GM19025 (cell line): Measurements from ENCODE around the gene PYCR2.

Source experiments
- ATAC-seq: cut with Tn5 transposase; IDR thresholded peaks from one replicate; pipeline ENCODE4 v1.9.1; 2021; ENCODE audit warnings: mild to moderate bottlenecking, low read depth, moderate library complexity; ENCODE audit not compliant: unreplicated experiment

The PYCR2 gene

GRCh38 chr1:225921734-225922709 is 2.0 kb downstream of the PYCR2 start:
- no peak for ATAC-seq

- ATAC-seq: no peak
These were observed 4.1 kb downstream of the PYCR2 start for GRCh38 chr1:225919906-225920305.

- no peak for ATAC-seq
These were observed 5.8 kb downstream of the PYCR2 start for GRCh38 chr1:225918280-225918679.

GRCh38 chr1:225917536-225917935 is 6.5 kb downstream of the PYCR2 start:
- ATAC-seq: no peak

- ATAC-seq: no peak
These were observed 6.9 kb downstream of the PYCR2 start for GRCh38 chr1:225917101-225917500.

GRCh38 chr1:225915538-225915991 is 8.5 kb downstream of the PYCR2 start:
- no peak for ATAC-seq

- ATAC-seq: no peak
These were observed 9.1 kb downstream of the PYCR2 start for GRCh38 chr1:225914947-225915346.

GRCh38 chr1:225914391-225914790 is 9.7 kb downstream of the PYCR2 start:
- no peak for ATAC-seq

GRCh38 chr1:225911191-225912130 is 12.6 kb downstream of the PYCR2 start:
- ATAC-seq: peak; percentile 84

- ATAC-seq: no peak
These were observed 14.6 kb downstream of the PYCR2 start for GRCh38 chr1:225909477-225909876.

- no peak for ATAC-seq
These were observed 15.3 kb downstream of the PYCR2 start for GRCh38 chr1:225908773-225909172.

- ATAC-seq: no peak
These were observed 15.9 kb downstream of the PYCR2 start for GRCh38 chr1:225908013-225908640.

- ATAC-seq: no peak
These were observed 16.7 kb downstream of the PYCR2 start for GRCh38 chr1:225907341-225907740.

- no peak for ATAC-seq
These were observed 17.6 kb downstream of the PYCR2 start for GRCh38 chr1:225906467-225906866.

GRCh38 chr1:225903623-225904022 is 20.4 kb downstream of the PYCR2 start:
- no peak for ATAC-seq

- ATAC-seq: no peak
These were observed 24.8 kb downstream of the PYCR2 start for GRCh38 chr1:225899044-225899925.

GRCh38 chr1:225897595-225898514 is 26.2 kb downstream of the PYCR2 start:
- no peak for ATAC-seq

- ATAC-seq: peak; percentile 100
These were observed 27.0 kb downstream of the PYCR2 start for GRCh38 chr1:225896937-225897549.
